ENCODE results near the gene ANKS1B. TPM values are rescaled to one million over a fixed set of nuclear protein-coding genes. Genes with fewer than 3 reads are reported as not detected.

ANKS1B gene
- total RNA-seq, 1 experiment from 2014 or later: 5.8 TPM

DNA sequence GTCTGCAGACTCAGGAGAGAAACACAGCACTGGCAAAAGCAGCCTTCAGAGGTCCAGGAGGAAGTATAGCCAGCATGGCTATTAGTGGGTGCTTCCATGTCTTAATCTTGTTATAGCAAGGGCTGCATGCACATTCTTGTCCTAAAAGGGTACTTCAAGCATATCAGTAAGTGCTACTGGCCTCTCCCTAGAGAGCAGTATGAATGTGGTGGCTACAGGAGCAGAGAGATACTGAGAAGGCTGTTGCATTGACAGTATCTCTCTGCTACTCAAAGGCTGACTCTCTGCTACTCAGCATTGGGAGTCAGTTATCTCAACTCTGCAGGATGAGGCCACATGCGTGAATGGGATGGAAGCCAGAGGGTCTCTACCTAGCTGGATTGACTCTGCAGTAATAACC is 335.2 kb downstream of the ANKS1B start:
- TF ChIP-seq EMX1 (CRISPR knock-in tag; IDR thresholded peaks at IDR 0.05): no peak
- no peak for TF ChIP-seq JUN (CRISPR knock-in tag; IDR thresholded peaks at IDR 0.05)
- no peak for TF ChIP-seq NR2C2 (CRISPR knock-in tag; IDR thresholded peaks at IDR 0.05)
- no peak for TF ChIP-seq FOXJ3 (CRISPR knock-in tag; IDR thresholded peaks at IDR 0.05; ENCODE audit: borderline replicate concordance)
- CTCF ChIA-PET: no interaction called here
- Mint-ChIP-seq H3K9me3 (no peaks in the 10 kb centered on the region), H3K4me3 (no peak overlapping the region), H3K27ac (no peak overlapping the region), H3K4me1 (peaks cover 7% of the 10 kb centered on the region), H3K36me3 (no peaks in the 10 kb centered on the region), H3K27me3 (ENCODE audit: low read depth) (no peaks in the 10 kb centered on the region)
- POLR2A ChIA-PET: no interaction called here
- DNase-seq (ENCODE audit: low spot score) (no peak), ATAC-seq (no peak)

- H3K36me3 Mint-ChIP-seq: no peaks in the 10 kb centered on the region
- no peak overlapping the region for H3K27ac Mint-ChIP-seq
- H3K4me1 Mint-ChIP-seq: peaks cover 9% of the 10 kb centered on the region
- CTCF ChIA-PET: interaction anchor here (0.7 to 1.5 kb wide), 2 partner anchors 11 to 28 kb away, joined by 3 to 5 read pairs; no protein-coding TSS in a partner anchor
- POLR2A ChIA-PET: no interaction called here
- H3K27me3 Mint-ChIP-seq (ENCODE audit: low read depth): no peaks in the 10 kb centered on the region
- no peak for DNase-seq (ENCODE audit: low spot score)
- peaks cover 5% of the 10 kb centered on the region; the same call in 1 of the 2 replicates for H3K9me3 Mint-ChIP-seq
- no peak for TF ChIP-seq OVOL2 (CRISPR knock-in tag; IDR thresholded peaks at IDR 0.05; ENCODE audit: borderline replicate concordance)
- TF ChIP-seq, protein P1, sequence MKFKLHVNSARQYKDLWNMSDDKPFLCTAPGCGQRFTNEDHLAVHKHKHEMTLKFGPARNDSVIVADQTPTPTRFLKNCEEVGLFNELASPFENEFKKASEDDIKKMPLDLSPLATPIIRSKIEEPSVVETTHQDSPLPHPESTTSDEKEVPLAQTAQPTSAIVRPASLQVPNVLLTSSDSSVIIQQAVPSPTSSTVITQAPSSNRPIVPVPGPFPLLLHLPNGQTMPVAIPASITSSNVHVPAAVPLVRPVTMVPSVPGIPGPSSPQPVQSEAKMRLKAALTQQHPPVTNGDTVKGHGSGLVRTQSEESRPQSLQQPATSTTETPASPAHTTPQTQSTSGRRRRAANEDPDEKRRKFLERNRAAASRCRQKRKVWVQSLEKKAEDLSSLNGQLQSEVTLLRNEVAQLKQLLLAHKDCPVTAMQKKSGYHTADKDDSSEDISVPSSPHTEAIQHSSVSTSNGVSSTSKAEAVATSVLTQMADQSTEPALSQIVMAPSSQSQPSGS (CRISPR knock-in tag; IDR thresholded peaks at IDR 0.05; ENCODE audit: borderline replicate concordance, low read depth): no peak
- TF ChIP-seq ESRRA (CRISPR knock-in tag; IDR thresholded peaks at IDR 0.05; ENCODE audit: borderline replicate concordance): no peak
- TF ChIP-seq NR2C2 (CRISPR knock-in tag; IDR thresholded peaks at IDR 0.05): no peak
- TF ChIP-seq ZNF138 (CRISPR knock-in tag; conservative IDR thresholded peaks at IDR 0.05): no peak
- TF ChIP-seq ZNF671 (CRISPR knock-in tag; IDR thresholded peaks at IDR 0.05): no peak
- TF ChIP-seq RELA (CRISPR knock-in tag; IDR thresholded peaks at IDR 0.05; ENCODE audit: borderline replicate concordance): no peak
- no peak for TF ChIP-seq ZNF416 (CRISPR knock-in tag; IDR thresholded peaks at IDR 0.05)
- TF ChIP-seq, protein P2, sequence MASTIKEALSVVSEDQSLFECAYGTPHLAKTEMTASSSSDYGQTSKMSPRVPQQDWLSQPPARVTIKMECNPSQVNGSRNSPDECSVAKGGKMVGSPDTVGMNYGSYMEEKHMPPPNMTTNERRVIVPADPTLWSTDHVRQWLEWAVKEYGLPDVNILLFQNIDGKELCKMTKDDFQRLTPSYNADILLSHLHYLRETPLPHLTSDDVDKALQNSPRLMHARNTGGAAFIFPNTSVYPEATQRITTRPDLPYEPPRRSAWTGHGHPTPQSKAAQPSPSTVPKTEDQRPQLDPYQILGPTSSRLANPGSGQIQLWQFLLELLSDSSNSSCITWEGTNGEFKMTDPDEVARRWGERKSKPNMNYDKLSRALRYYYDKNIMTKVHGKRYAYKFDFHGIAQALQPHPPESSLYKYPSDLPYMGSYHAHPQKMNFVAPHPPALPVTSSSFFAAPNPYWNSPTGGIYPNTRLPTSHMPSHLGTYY (CRISPR knock-in tag; IDR thresholded peaks at IDR 0.05): no peak
- ATAC-seq: no peak
- H3K4me3 Mint-ChIP-seq: no peak overlapping the region
Observed at GRCh38 chr12:99648183-99648582, 336.6 kb downstream of the ANKS1B start.

DNA sequence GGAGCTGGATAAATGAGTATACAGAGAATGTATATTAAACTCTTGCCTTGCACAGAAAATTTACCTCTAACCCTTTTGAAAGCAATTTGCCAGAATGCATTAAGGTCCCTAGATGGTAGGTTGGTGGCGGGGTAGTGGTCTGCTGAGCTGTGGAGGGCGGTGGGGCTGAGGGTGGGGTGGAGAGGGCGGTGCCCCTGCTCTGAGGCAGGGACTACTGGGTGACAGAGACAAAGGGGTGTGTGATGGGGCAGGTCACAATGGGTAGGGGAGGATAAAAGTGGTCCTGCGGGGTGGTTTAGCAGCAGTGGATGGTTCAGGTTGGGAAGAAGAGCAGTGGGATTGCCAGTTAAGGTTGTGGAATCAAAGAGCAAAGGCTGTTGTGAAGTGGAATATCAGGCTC is 337.3 kb downstream of the ANKS1B start, which contains the start of gene GARIN6:
TSS of gene GARIN6 (plus strand) at position 301 of the 400 bp plus-strand sequence. CDS start 422 bp downstream, outside the sequence.
- no peak for ATAC-seq
- H3K27me3 Mint-ChIP-seq (ENCODE audit: low read depth): no peaks in the 10 kb centered on the region
- POLR2A ChIA-PET: no interaction called here
- H3K27ac Mint-ChIP-seq: no peak within 1 kb of the TSS
- peaks cover 9% of the 10 kb centered on the region for H3K4me1 Mint-ChIP-seq
- peaks cover 10% of the 10 kb centered on the region; the same call in 1 of the 2 replicates for H3K9me3 Mint-ChIP-seq
- CTCF ChIA-PET: no interaction called here
- H3K4me3 Mint-ChIP-seq: no peak within 1 kb of the TSS
- no peak for DNase-seq (ENCODE audit: low spot score)
- no peaks in the 10 kb centered on the region for H3K36me3 Mint-ChIP-seq
- TF ChIP-seq FOXJ3 (CRISPR knock-in tag; IDR thresholded peaks at IDR 0.05; ENCODE audit: borderline replicate concordance): no peak
- TF ChIP-seq GRHL2 (CRISPR knock-in tag; IDR thresholded peaks at IDR 0.05; ENCODE audit: insufficient replicate concordance, severe bottlenecking): no peak
- no peak for TF ChIP-seq TCF7 (CRISPR knock-in tag; IDR thresholded peaks at IDR 0.05; ENCODE audit: low read depth)
- no peak for TF ChIP-seq MYBL2 (CRISPR knock-in tag; IDR thresholded peaks at IDR 0.05)
- TF ChIP-seq CBFB (CRISPR knock-in tag; IDR thresholded peaks at IDR 0.05; ENCODE audit: low read depth): no peak
- no peak for TF ChIP-seq SMAD4 (CRISPR knock-in tag; IDR thresholded peaks at IDR 0.05)
- no peak for TF ChIP-seq TP53 (CRISPR knock-in tag; IDR thresholded peaks at IDR 0.05)
- TF ChIP-seq ZSCAN18 (CRISPR knock-in tag; IDR thresholded peaks at IDR 0.05): no peak
- TF ChIP-seq CTCF (IDR thresholded peaks at IDR 0.05): no peak
- no peak for TF ChIP-seq MXD4 (CRISPR knock-in tag; IDR thresholded peaks at IDR 0.05; ENCODE audit: borderline replicate concordance)
- no peak for TF ChIP-seq NR3C1 (CRISPR knock-in tag; conservative IDR thresholded peaks at IDR 0.05; ENCODE audit: low read depth)
- TF ChIP-seq, protein P3, sequence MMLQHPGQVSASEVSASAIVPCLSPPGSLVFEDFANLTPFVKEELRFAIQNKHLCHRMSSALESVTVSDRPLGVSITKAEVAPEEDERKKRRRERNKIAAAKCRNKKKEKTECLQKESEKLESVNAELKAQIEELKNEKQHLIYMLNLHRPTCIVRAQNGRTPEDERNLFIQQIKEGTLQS (CRISPR knock-in tag; conservative IDR thresholded peaks at IDR 0.05): no peak
- no peak for TF ChIP-seq SOX15 (CRISPR knock-in tag; IDR thresholded peaks at IDR 0.05)
- TF ChIP-seq, protein P4, sequence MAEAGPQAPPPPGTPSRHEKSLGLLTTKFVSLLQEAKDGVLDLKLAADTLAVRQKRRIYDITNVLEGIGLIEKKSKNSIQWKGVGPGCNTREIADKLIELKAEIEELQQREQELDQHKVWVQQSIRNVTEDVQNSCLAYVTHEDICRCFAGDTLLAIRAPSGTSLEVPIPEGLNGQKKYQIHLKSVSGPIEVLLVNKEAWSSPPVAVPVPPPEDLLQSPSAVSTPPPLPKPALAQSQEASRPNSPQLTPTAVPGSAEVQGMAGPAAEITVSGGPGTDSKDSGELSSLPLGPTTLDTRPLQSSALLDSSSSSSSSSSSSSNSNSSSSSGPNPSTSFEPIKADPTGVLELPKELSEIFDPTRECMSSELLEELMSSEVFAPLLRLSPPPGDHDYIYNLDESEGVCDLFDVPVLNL (CRISPR knock-in tag; IDR thresholded peaks at IDR 0.05; ENCODE audit: borderline replicate concordance, low read depth): no peak
- no peak for TF ChIP-seq ZNF219 (CRISPR knock-in tag; IDR thresholded peaks at IDR 0.05; ENCODE audit: borderline replicate concordance)
